HL-60 (cell line): Measurements from ENCODE around the gene KCNQ1.

ENCODE experiments used
- DNase-seq, 2 experiments: peaks; one replicate each; pipeline ENCODE4 v3.0.0-alpha.2; 2010 to 2020; ENCODE audit warnings: low read depth in 1 of 2, low spot score in 1 of 2
- H3K27ac ChIP-seq: fragments of 250-450 bp; sonication (Bioruptor Pico); replicated peaks from 2 replicates; pipeline ENCODE4 v1.5.1; 2020; ENCODE audit warnings: mild to moderate bottlenecking, moderate library complexity
- H3K27me3 ChIP-seq: fragments of 250-450 bp; sonication (Bioruptor Pico); 2 replicates; pipeline ENCODE4 v1.5.1; 2021; ENCODE audit warnings: mild to moderate bottlenecking, moderate library complexity; ENCODE audit not compliant: insufficient read depth, poor library complexity, severe bottlenecking
- H3K4me3 ChIP-seq: replicated peaks from 2 replicates; pipeline ENCODE4 v1.5.1; 2011; ENCODE audit warnings: mild to moderate bottlenecking, control low read depth, low read length; ENCODE audit not compliant: insufficient read depth
- GABPA ChIP-seq: IDR thresholded peaks from 2 replicates; pipeline ENCODE4 v1.6.1; 2012; ENCODE audit warnings: low read depth
- POLR2AphosphoS5 ChIP-seq: IDR thresholded peaks from 2 replicates; pipeline ENCODE4 v1.6.1; 2012; ENCODE audit warnings: low read depth
- SPI1 ChIP-seq: IDR thresholded peaks from 2 replicates; pipeline ENCODE4 v1.6.1; 2012; ENCODE audit warnings: low read depth, mild to moderate bottlenecking, borderline replicate concordance
- TF ChIP-seq, protein P1 (sequence below): IDR thresholded peaks from one replicate; pipeline ENCODE4 v1.5.1; 2011; ENCODE audit warnings: low read length, control low read depth, inconsistent platforms; ENCODE audit not compliant: insufficient read depth
- TF ChIP-seq, protein P2 (sequence below): IDR thresholded peaks from 2 replicates; pipeline ENCODE4 v1.6.1; 2012; ENCODE audit warnings: low read depth; ENCODE audit not compliant: insufficient replicate concordance

The KCNQ1 gene

DNA sequence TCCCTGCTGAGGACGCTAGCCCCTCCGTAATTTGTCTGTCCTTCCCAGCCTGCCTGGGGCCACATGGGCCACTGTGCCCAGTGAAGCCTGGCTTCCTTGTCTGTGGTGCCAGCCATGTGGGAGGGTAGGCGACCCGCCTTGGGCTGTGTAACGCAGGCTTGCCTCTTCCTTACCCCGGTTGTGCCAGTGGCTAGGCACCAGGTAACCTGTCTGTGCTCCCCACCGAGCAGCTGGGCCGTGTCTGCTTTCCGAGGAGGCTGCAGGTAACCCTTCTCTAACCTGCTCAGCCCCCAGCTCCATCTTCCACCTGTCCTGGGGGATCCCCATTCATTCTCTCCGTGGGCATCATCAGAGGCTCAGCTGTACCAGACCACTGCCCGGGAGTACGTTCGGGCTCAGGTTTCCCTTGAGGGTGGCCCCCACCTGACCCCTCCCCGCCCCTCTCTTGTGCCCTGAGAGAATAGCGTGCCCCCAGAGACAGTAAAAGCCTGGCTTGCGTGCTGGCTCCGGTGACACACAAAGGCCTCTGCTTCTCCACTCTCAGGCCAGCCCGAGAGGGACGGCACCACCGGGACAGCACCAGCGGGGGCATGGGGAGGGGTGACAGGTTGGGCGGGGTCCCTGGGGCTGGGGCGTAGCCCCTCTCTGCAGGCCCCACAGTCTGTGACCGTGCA lies 361.7 kb downstream of the KCNQ1 start:
- H3K27me3 ChIP-seq = no peaks in the 10 kb centered on the region
- DNase-seq = no peak
- TF ChIP-seq, protein P1, sequence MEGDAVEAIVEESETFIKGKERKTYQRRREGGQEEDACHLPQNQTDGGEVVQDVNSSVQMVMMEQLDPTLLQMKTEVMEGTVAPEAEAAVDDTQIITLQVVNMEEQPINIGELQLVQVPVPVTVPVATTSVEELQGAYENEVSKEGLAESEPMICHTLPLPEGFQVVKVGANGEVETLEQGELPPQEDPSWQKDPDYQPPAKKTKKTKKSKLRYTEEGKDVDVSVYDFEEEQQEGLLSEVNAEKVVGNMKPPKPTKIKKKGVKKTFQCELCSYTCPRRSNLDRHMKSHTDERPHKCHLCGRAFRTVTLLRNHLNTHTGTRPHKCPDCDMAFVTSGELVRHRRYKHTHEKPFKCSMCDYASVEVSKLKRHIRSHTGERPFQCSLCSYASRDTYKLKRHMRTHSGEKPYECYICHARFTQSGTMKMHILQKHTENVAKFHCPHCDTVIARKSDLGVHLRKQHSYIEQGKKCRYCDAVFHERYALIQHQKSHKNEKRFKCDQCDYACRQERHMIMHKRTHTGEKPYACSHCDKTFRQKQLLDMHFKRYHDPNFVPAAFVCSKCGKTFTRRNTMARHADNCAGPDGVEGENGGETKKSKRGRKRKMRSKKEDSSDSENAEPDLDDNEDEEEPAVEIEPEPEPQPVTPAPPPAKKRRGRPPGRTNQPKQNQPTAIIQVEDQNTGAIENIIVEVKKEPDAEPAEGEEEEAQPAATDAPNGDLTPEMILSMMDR = no peak
- TF ChIP-seq, protein P2, sequence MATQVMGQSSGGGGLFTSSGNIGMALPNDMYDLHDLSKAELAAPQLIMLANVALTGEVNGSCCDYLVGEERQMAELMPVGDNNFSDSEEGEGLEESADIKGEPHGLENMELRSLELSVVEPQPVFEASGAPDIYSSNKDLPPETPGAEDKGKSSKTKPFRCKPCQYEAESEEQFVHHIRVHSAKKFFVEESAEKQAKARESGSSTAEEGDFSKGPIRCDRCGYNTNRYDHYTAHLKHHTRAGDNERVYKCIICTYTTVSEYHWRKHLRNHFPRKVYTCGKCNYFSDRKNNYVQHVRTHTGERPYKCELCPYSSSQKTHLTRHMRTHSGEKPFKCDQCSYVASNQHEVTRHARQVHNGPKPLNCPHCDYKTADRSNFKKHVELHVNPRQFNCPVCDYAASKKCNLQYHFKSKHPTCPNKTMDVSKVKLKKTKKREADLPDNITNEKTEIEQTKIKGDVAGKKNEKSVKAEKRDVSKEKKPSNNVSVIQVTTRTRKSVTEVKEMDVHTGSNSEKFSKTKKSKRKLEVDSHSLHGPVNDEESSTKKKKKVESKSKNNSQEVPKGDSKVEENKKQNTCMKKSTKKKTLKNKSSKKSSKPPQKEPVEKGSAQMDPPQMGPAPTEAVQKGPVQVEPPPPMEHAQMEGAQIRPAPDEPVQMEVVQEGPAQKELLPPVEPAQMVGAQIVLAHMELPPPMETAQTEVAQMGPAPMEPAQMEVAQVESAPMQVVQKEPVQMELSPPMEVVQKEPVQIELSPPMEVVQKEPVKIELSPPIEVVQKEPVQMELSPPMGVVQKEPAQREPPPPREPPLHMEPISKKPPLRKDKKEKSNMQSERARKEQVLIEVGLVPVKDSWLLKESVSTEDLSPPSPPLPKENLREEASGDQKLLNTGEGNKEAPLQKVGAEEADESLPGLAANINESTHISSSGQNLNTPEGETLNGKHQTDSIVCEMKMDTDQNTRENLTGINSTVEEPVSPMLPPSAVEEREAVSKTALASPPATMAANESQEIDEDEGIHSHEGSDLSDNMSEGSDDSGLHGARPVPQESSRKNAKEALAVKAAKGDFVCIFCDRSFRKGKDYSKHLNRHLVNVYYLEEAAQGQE = no peak
- TF ChIP-seq SPI1 (no peak), GABPA (no peak), POLR2AphosphoS5 (no peak)

DNA sequence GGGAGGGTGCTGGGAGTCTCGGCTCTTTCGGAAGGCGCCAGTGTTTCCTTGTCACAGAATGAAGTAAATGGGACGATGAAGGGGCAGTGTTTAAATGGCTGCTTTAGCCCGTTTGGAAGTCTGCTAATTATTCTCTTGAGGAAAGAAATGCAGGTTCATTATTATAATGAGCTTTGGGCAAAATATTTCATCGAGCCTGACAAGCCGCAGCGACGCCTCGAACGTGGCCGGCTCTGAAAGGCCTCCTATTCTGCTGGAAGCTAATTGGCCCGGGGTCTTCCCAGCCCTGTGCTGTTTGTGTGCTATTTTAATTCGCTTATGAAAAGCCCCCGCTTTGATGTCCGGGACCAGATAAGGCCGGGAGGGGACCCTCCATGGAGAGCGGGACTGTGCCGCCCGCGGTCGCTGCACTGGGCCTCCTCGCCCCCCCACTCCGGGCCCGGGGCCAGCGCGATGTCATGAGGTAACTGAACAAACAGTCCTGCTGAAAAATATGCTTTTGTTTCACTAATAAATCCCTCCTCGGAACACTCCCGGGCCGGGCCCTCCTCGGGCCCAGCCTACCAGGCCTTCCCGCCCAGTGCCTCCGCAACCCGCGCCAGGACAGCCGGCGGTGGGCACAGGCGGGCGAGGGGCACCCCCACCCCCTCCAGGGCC lies 362.3 kb downstream of the KCNQ1 start:
- no peak for DNase-seq
- no peaks in the 10 kb centered on the region for H3K27me3 ChIP-seq
- no peak for TF ChIP-seq GABPA
- no peak for TF ChIP-seq SPI1
- no peak for TF ChIP-seq POLR2AphosphoS5
- TF ChIP-seq, protein P2 = no peak
- TF ChIP-seq, protein P1 = no peak
- H3K4me3 ChIP-seq = no peak overlapping the region
- no peak overlapping the region for H3K27ac ChIP-seq

More for the DNA sequence above, 361.7 kb downstream of the KCNQ1 start:
- H3K27ac ChIP-seq = no peak overlapping the region
- H3K4me3 ChIP-seq = no peak overlapping the region

DNA sequence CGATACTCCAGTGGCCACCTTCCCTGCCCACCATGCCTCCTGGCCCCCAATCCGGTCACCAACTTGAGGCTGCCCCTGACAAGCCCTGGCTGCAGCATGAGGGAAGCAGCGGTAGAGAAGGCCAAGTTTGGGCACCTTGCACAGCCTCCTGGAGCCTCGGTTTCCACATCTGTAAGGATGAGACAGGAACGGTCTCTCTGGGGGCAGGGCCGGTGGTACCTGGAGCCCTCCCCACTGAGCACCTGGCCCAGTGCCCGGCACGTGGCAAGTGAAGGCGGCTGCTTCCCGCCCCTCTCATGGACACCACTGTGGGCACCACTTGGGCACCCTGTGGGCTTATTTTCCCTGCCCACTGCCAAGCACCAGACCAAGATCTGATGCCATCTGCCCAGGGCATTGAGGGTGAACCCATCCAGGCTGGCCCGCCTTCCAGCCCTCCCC lies 363.0 kb downstream of the KCNQ1 start:
- DNase-seq = no peak
- no peak overlapping the region for H3K27ac ChIP-seq
- TF ChIP-seq SPI1 (no peak), GABPA (no peak), POLR2AphosphoS5 (no peak)
- TF ChIP-seq, protein P1 = no peak
- TF ChIP-seq, protein P2 = no peak
- no peaks in the 10 kb centered on the region for H3K27me3 ChIP-seq
- H3K4me3 ChIP-seq = no peak overlapping the region
